Cardiac fibroblast (primary cell): ENCODE measurements around the gene TLCD4.

ENCODE experiments used
- DNase-seq, 2 donors: peaks; one replicate each; pipeline versions ENCODE4 v3.0.0 to v3.0.0-alpha.2; 2010; ENCODE audit warnings: low read depth in 2 of 2
- H3K4me3 ChIP-seq, 2 donors: replicated peaks in 1 of 2; 1 replicate in 1 of 2; 2 replicates in 1 of 2; pipeline ENCODE4 v1.5.1; 2011; ENCODE audit warnings: low read depth in 2 of 2, low read length in 2 of 2, mild to moderate bottlenecking in 2 of 2, moderate library complexity in 1 of 2
- CTCF ChIP-seq: IDR thresholded peaks from one replicate; pipeline ENCODE4 v1.5.1; 2011; ENCODE audit warnings: low read depth, mild to moderate bottlenecking, low read length, inconsistent platforms

Gene TLCD4

GRCh38 chr1:95117207-95118066, at the start of gene TLCD4:
Gene TLCD4, plus strand, starts transcription at chr1:95117355. Its CDS starts 26,547 bp downstream, at chr1:95143902.
- peak within 1 kb of the TSS; percentile 43 to 48 for H3K4me3 ChIP-seq
- peak; percentile 5 to 30 for DNase-seq
- TF ChIP-seq CTCF: no peak

GRCh38 chr1:95067568-95067967, 49.6 kb upstream of the TLCD4 start:
- DNase-seq: no peak
- H3K4me3 ChIP-seq: no peak overlapping the region
- no peak for TF ChIP-seq CTCF

DNA sequence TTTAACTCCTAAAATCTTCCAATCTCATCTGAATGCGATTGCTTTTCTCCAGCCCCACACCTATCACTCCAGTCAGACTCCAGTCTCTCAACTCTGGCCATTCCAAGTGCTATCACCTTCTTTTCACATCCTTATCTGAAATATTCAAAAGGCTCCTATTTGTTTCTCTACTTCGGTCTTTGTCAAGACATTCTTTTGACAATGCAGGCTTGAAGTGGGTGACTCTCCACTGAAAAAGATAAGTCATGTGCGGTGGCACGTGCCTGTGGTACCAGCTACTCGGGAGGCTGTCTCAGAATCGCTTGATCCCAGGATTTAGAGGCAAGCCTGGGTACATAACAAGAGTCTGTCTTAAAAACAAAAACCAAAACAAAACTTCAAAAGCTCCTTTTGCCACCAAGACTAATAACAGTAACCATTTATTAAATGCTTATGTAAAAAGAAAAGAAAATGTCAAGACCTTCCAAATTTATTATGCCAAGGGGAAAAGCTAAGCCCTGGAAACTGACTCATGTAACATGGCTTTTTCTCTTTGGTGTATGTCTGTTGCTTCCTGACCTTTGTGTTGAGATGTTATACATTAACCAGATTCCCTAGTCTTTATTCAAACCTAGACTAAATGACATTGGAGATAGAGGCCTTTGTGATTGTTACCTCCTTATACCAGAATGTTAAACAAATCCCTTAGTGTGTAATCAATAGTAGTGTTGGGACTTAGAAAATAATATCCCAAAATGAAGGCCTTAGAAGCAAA, 48.0 kb upstream of the TLCD4 start:
- H3K4me3 ChIP-seq: no peak overlapping the region
- DNase-seq: no peak
- no peak for TF ChIP-seq CTCF

DNA sequence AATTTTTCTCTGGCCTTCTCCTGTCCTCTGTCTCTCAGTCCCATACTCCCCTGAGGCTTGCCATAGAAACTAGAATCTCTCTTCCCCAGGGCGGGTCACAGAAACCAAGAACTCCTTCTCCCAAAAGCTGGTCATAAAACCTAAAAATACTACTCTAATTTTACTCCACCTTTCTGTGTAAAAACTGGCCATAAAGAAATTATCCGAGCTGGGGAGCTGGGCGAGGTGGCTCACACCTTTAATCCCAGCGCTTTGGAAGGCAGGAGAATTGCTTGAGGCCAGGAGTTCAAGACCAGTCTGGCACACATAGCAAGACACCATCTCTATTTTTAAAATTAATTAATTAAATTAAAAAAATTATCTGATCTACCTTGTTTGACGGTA, 47.5 kb upstream of the TLCD4 start:
- DNase-seq: no peak
- no peak for TF ChIP-seq CTCF
- no peak overlapping the region for H3K4me3 ChIP-seq

GRCh38 chr1:95071539-95071938, 45.6 kb upstream of the TLCD4 start:
- H3K4me3 ChIP-seq: no peak overlapping the region
- TF ChIP-seq CTCF: no peak
- DNase-seq: no peak

- TF ChIP-seq CTCF: no peak
- peak overlapping the region; percentile 67 to 90 for H3K4me3 ChIP-seq
- DNase-seq: no peak
Measured at GRCh38 chr1:95072117-95072516, 45.0 kb upstream of the TLCD4 start.
